Karpas-422 (cell line): Measurements from ENCODE around the gene USP34. TPM values are rescaled to one million over a fixed set of nuclear protein-coding genes. Genes with fewer than 3 reads are reported as not detected.

Source experiments
- DNase-seq: peaks from one replicate; pipeline ENCODE4 v3.0.0-alpha.2; 2015
- H2AFZ ChIP-seq: fragments of 200-600 bp; sonication (generic); 2 replicates; pipeline ENCODE4 v1.6.1; 2014; ENCODE audit warnings: antibody characterized with exemption, low read length, mixed read lengths
- H3K27ac ChIP-seq: fragments of 200-600 bp; sonication (generic); 2 replicates; pipeline ENCODE4 v1.5.1; 2014; ENCODE audit warnings: mild to moderate bottlenecking, low read length, moderate library complexity
- H3K27me3 ChIP-seq: fragments of 200-600 bp; sonication (generic); 2 replicates; pipeline ENCODE4 v1.6.1; 2014; ENCODE audit warnings: low read length, mixed read lengths
- H3K36me3 ChIP-seq: fragments of 200-600 bp; sonication (generic); 2 replicates; pipeline ENCODE4 v1.6.1; 2014; ENCODE audit warnings: low read length, mixed read lengths; ENCODE audit not compliant: insufficient read depth
- H3K4me1 ChIP-seq: fragments of 200-600 bp; sonication (generic); 2 replicates; pipeline ENCODE4 v1.6.1; 2014; ENCODE audit warnings: mild to moderate bottlenecking, low read length, mixed read lengths
- H3K4me2 ChIP-seq: fragments of 200-600 bp; sonication (generic); 2 replicates; pipeline ENCODE4 v1.6.1; 2014; ENCODE audit warnings: low read length, low read depth, mild to moderate bottlenecking; ENCODE audit not compliant: poor library complexity, severe bottlenecking
- H3K4me3 ChIP-seq: fragments of 200-600 bp; sonication (generic); 2 replicates; pipeline ENCODE4 v1.5.1; 2014; ENCODE audit warnings: mild to moderate bottlenecking, antibody characterized with exemption, low read length, mixed read lengths
- H3K79me2 ChIP-seq: fragments of 200-600 bp; sonication (generic); 2 replicates; pipeline ENCODE4 v1.6.1; 2014; ENCODE audit warnings: mild to moderate bottlenecking, low read length, mixed read lengths
- H3K9ac ChIP-seq: fragments of 200-600 bp; sonication (generic); 2 replicates; pipeline ENCODE4 v1.6.0; 2014; ENCODE audit warnings: low read length
- H3K9me2 ChIP-seq: fragments of 200-600 bp; sonication (generic), shearing (Covaris generic); replicated peaks from 2 replicates; pipeline ENCODE4 v1.6.0; 2014; ENCODE audit warnings: mild to moderate bottlenecking, low read length, moderate library complexity; ENCODE audit not compliant: insufficient read depth
- H3K9me3 ChIP-seq: fragments of 300-700, 200-600 bp; sonication (generic); 2 replicates; pipeline ENCODE4 v1.6.1; 2014; ENCODE audit warnings: low read length, mixed read lengths
- H4K20me1 ChIP-seq: fragments of 200-600 bp; sonication (generic); 2 replicates; pipeline ENCODE4 v1.6.1; 2014; ENCODE audit warnings: mild to moderate bottlenecking, antibody characterized with exemption, low read length, low read depth; ENCODE audit not compliant: insufficient read depth
- total RNA-seq: library from RNA; depleted of rRNA; stranded (reverse); fragments of >200 nt; shearing (Covaris generic); gene quantifications from 2 replicates; pipeline ENCODE4 v1.2.3, GENCODE V29; 2014; ENCODE audit warnings: low replicate concordance

Gene USP34
- total RNA-seq, 1 experiment from 2014 or later, result 376 TPM

DNA sequence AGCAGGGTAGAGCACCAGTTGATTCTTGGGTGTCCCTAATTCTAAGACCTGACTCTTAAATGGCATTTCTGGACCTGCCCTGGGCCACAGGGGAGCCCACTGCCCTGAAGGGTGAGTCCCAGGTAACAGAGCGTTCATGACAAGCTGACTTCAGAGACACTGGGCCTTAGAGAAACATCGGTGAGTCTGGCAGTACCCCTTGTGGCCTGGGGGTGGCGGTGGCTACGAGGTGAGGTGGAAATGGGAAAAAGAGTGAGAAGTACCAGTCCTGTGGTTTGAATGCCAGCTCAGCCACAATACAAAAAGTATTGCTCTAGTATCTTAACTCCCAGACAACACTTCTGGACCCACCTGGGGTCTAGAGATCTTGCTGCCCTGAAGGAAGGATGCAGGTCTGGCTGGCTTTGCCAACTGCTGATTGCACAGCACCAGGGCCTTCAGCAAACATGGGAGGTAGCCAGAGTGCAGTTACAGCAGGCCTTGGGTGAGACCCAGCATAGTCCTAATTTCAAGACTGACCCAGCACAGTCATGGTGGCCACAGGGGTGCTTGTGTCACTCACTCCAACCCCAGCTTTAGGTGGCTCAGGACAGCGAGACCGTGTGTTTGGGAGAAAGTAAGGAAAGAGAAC lies 44.5 kb downstream of the USP34 start:
- H3K9ac ChIP-seq, result peak overlapping the region; percentile 59
- H3K4me2 ChIP-seq, result peak overlapping the region; percentile 60

DNA sequence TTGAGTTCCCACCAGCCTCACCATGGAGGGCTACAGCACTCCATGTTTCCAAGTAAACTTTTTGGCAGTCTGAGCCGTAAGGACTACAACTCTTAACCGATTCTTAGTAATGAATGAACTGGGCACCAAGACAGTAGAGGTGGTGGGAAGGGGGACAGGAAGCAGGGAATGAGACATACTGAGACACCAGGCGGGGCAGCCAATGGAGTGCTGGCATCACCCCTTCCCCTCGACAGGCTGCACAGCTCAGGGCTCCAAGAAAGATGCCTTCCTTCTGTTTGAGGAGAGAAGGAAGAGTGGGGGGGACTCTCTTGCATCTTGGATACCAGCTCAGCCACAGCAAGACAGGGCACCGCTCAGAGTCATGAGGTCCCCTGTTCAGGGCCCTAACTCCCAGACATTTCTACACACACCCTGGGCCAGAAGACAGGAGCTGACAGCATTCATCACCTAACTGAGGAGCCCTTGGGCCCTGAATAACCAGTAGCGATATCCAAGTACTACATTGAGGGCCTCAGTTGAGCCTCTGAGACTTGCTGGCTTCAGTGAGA lies 45.2 kb downstream of the USP34 start:
- Histone ChIP-seq H3K4me2 (peak overlapping the region; percentile 60), H3K9me3 (no peaks in the 10 kb centered on the region), H3K9ac (peak overlapping the region; percentile 59), H3K27me3 (no peaks in the 10 kb centered on the region), H3K27ac (peak overlapping the region; percentile 76), H3K9me2 (no peaks in the 10 kb centered on the region), H3K4me1 (peaks cover 75% of the 10 kb centered on the region), H4K20me1 (peaks cover 5% of the 10 kb centered on the region), H3K36me3 (peaks cover under 1% of the 10 kb centered on the region; the same call in 1 of the 2 replicates), H2AFZ (no peak overlapping the region), H3K4me3 (peak overlapping the region; percentile 42; the same call in 1 of the 2 replicates), H3K79me2 (peaks cover 100% of the 10 kb centered on the region)
- no peak for DNase-seq

More for the DNA sequence above, 44.5 kb downstream of the USP34 start:
- H2AFZ ChIP-seq, result no peak overlapping the region
- peak overlapping the region; percentile 42; the same call in 1 of the 2 replicates for H3K4me3 ChIP-seq
- DNase-seq, result peak; percentile 95
- peaks cover 100% of the 10 kb centered on the region for H3K79me2 ChIP-seq
- peaks cover 12% of the 10 kb centered on the region for H4K20me1 ChIP-seq
- H3K36me3 ChIP-seq, result no peaks in the 10 kb centered on the region
- peak overlapping the region; percentile 76 for H3K27ac ChIP-seq
- H3K4me1 ChIP-seq, result peaks cover 68% of the 10 kb centered on the region
- no peaks in the 10 kb centered on the region for H3K27me3 ChIP-seq
- no peaks in the 10 kb centered on the region for H3K9me3 ChIP-seq
- H3K9me2 ChIP-seq, result no peaks in the 10 kb centered on the region

DNA sequence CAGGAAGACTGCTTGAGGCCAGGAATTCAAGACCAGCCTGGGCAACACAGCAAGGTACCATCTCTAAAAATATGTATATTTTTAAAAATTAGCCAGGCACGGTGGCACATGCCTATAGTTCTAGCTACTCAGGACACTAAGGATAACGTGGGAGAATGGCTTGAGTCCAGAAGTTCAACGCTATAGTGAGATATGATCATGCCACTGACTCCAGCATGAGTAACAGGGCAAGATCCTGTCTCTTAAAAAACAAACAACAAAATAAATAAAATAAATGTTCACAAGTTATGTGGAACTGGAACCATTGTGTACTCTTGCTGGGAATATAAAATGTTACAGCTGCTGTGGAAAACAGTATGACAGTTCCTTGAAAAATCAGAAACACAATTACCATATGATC lies 47.2 kb downstream of the USP34 start:
- Histone ChIP-seq H2AFZ (no peak overlapping the region), H3K9me2 (no peaks in the 10 kb centered on the region), H3K9ac (no peak overlapping the region), H3K4me3 (no peak overlapping the region), H3K4me1 (peaks cover 91% of the 10 kb centered on the region), H3K27ac (0 out of 2 replicates have a peak overlapping the region, but pooled peaks have one; percentile 76), H3K27me3 (no peaks in the 10 kb centered on the region), H4K20me1 (peaks cover 5% of the 10 kb centered on the region), H3K9me3 (no peaks in the 10 kb centered on the region), H3K79me2 (peaks cover 100% of the 10 kb centered on the region), H3K4me2 (peak overlapping the region; percentile 60), H3K36me3 (peaks cover 17% of the 10 kb centered on the region; the same call in 1 of the 2 replicates)
- DNase-seq, result no peak

DNA sequence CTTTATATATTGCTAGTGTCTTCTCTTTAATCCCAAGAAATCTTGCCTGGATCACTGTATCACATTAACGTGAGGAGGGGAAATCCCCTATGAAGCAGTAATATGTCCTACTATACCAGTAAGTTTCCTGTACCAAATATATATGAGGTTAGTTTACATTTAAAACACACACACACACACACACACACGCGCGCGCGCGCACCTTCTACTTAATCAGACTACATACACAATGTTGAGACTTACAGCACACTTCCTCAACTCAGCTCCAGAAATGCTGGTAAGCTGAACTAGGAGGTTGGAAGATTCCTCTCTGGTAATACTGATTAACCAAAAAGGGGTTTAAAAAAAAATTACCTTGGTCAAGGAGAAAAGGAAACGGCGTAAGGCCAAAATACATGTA lies 49.3 kb downstream of the USP34 start:
- no peaks in the 10 kb centered on the region for H3K27me3 ChIP-seq

DNA sequence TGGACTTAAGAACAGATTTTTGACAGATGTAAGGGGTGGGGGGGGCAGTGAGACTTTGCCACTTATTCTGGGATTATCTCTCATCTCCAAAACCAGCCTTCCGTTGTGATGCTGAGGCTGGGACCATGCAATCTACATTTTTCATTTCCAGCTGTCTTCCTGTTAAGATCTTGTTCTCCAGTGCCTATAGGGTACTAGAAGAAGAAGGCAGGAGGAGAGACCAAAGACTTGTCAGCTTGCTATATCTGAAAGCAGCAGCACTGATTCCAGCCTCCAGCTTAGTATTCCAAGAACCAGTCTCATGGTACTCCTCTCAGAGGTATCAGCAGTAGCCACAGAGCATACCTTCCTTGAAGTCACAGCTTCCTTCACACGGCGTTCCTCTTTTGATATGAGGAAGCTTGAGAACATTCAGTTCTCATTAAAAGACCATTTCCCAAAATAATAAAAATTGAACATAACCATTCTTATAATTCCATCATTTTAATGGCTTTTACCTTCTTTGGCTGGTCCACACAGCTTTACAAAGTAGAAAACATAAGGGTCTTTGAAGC lies 49.8 kb downstream of the USP34 start:
- Histone ChIP-seq H3K9ac (no peak overlapping the region), H3K79me2 (peaks cover 98% of the 10 kb centered on the region), H4K20me1 (peaks cover 5% of the 10 kb centered on the region), H3K4me1 (peaks cover 82% of the 10 kb centered on the region), H3K9me2 (no peaks in the 10 kb centered on the region), H2AFZ (no peak overlapping the region), H3K4me2 (peak overlapping the region; percentile 12), H3K36me3 (peaks cover 26% of the 10 kb centered on the region; the same call in 1 of the 2 replicates), H3K4me3 (no peak overlapping the region), H3K9me3 (no peaks in the 10 kb centered on the region), H3K27me3 (no peaks in the 10 kb centered on the region), H3K27ac (peak overlapping the region; percentile 28)
- DNase-seq, result peak; percentile 61

More for the DNA sequence above, 49.3 kb downstream of the USP34 start:
- peak overlapping the region; percentile 28 for H3K27ac ChIP-seq
- peaks cover 98% of the 10 kb centered on the region for H3K79me2 ChIP-seq
- peak overlapping the region; percentile 12 for H3K4me2 ChIP-seq
- H3K9me2 ChIP-seq, result no peaks in the 10 kb centered on the region
- no peak for DNase-seq
- peaks cover 5% of the 10 kb centered on the region for H4K20me1 ChIP-seq
- peaks cover 22% of the 10 kb centered on the region; the same call in 1 of the 2 replicates for H3K36me3 ChIP-seq
- H3K9ac ChIP-seq, result no peak overlapping the region
- H2AFZ ChIP-seq, result no peak overlapping the region
- H3K9me3 ChIP-seq, result no peaks in the 10 kb centered on the region
- no peak overlapping the region for H3K4me3 ChIP-seq
- H3K4me1 ChIP-seq, result peaks cover 84% of the 10 kb centered on the region

DNA sequence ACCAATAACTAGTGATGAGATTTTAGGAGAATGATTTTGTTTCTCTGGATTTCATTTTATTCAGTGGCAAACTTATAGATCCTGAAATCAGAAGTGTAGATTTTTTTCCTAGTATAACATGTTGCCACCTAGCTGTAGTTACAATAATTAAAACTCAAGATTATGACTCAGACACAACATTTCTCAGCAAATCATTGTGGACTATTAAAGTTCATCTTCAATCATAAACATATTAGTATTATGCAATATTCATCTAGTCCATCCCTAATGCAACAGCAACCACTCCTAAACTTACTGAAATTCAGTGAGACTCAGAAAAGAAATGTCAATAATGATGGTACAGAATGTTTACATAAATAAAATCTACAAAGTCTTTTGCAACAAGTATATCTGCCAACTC lies 51.3 kb downstream of the USP34 start:
- Histone ChIP-seq H3K4me3 (no peak overlapping the region), H3K79me2 (peaks cover 98% of the 10 kb centered on the region), H3K9me3 (no peaks in the 10 kb centered on the region), H3K9ac (no peak overlapping the region), H4K20me1 (no peaks in the 10 kb centered on the region), H3K27me3 (no peaks in the 10 kb centered on the region), H3K4me1 (peaks cover 81% of the 10 kb centered on the region), H3K9me2 (no peaks in the 10 kb centered on the region), H3K36me3 (peaks cover 30% of the 10 kb centered on the region; the same call in 1 of the 2 replicates), H3K4me2 (no peak overlapping the region), H3K27ac (no peak overlapping the region), H2AFZ (no peak overlapping the region)
- no peak for DNase-seq

DNA sequence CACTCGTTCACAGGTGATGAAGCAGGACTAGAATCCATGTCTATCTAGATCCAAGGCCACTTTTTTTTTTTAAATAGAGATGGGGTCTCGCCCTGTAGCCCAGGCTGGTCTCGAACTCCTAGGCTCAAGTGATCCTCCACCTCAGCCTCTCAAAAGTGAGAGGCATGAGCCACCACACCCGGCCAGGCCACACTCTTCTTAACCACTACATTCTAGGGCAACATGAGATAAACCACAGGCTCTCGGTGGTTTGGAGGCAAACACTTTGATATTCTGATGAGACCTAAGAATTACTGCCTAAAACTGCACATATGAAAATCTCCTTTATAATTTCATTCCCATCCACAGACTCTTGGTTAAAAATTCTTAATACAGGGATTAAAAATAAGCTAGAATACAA lies 51.8 kb downstream of the USP34 start:
- Histone ChIP-seq H3K4me1 (peaks cover 76% of the 10 kb centered on the region), H3K79me2 (peaks cover 98% of the 10 kb centered on the region), H3K36me3 (peaks cover 30% of the 10 kb centered on the region; the same call in 1 of the 2 replicates), H3K27ac (no peak overlapping the region), H2AFZ (no peak overlapping the region), H3K9ac (no peak overlapping the region), H3K4me3 (no peak overlapping the region), H3K9me3 (no peaks in the 10 kb centered on the region), H3K9me2 (no peaks in the 10 kb centered on the region), H3K4me2 (no peak overlapping the region), H4K20me1 (no peaks in the 10 kb centered on the region; the same call in 1 of the 2 replicates), H3K27me3 (no peaks in the 10 kb centered on the region)
- no peak for DNase-seq
